ENCODE data around the gene CHTOP.

DNA sequence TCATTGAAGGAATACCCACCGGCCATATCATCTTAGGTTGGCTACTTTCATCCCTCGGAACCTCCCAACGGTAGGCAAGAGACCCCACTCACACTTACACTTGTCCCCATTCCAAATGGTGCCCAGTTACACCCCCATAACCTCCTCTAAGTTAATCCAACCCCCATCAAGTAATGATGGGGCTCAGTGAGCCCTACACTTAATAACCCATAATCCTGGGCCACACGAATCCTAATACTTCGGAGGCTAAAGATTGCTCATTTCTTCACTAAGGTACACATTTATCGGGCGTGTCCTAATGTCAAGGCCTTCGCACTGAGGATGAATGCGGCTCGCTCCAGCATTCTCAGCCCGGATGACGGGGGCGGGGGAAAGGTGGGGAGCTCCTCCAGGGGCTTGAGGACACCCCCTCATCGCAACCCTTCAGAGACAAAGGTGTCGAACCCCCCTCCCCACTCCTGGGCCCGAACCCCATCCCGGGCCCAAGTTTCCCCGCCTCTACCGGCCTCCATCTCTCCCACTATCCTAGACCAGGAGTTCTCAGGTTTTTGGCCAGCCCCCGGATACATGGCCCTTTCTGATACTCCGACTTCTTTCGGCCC, 36.5 kb downstream of the CHTOP start:
- TF ChIP-seq, protein P1, sequence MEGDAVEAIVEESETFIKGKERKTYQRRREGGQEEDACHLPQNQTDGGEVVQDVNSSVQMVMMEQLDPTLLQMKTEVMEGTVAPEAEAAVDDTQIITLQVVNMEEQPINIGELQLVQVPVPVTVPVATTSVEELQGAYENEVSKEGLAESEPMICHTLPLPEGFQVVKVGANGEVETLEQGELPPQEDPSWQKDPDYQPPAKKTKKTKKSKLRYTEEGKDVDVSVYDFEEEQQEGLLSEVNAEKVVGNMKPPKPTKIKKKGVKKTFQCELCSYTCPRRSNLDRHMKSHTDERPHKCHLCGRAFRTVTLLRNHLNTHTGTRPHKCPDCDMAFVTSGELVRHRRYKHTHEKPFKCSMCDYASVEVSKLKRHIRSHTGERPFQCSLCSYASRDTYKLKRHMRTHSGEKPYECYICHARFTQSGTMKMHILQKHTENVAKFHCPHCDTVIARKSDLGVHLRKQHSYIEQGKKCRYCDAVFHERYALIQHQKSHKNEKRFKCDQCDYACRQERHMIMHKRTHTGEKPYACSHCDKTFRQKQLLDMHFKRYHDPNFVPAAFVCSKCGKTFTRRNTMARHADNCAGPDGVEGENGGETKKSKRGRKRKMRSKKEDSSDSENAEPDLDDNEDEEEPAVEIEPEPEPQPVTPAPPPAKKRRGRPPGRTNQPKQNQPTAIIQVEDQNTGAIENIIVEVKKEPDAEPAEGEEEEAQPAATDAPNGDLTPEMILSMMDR (IDR thresholded peaks at IDR 0.05): no peak
- no peak for TF ChIP-seq POLR2A (IDR thresholded peaks at IDR 0.05)

Data from heart left ventricle (tissue), 13 donors.